HCT116 (cell line): Measurements from ENCODE around the gene EIF3F. TPM values are rescaled to one million over a fixed set of nuclear protein-coding genes. Genes with fewer than 3 reads are reported as not detected.

Source experiments
- ATAC-seq: fragments of 200-7000 bp; cut with Tn5 transposase; 2 replicates; pipeline ENCODE4 v1.9.1; 2020; ENCODE audit warnings: mild to moderate bottlenecking, moderate library complexity
- Bru-seq: library from RNA; stranded (reverse); fragments of 400-500 nt; gene quantifications from one replicate; lab custom pipeline; 2021; lab: Mats Ljungman, UMichigan
- BruChase-seq, 2 experiments: library from RNA; stranded (reverse); fragments of 400-500 nt; gene quantifications; one replicate each; lab custom pipeline; 2021; lab: Mats Ljungman, UMichigan
- BruUV-seq: library from RNA; stranded (reverse); fragments of 400-500 nt; replicated peaks from 2 replicates; lab custom pipeline; 2021; lab: Mats Ljungman, UMichigan
- CTCF ChIA-PET: fragments of 300-600 bp; sonication (Branson Sonifier 250); formaldehyde crosslinking; loops from one replicate; lab custom pipeline; 2021; ENCODE audit warnings: antibody characterized with exemption; lab: Charles Lee
- POLR2A ChIA-PET: fragments of 300-600, 350-600 bp; sonication (Branson Sonifier 250); formaldehyde crosslinking; loops from one replicate; lab custom pipeline; 2021; ENCODE audit warnings: antibody characterized with exemption; lab: Charles Lee
- RAD21 ChIA-PET, 2 experiments: fragments of 300-600 bp; sonication (Branson Sonifier 250); formaldehyde crosslinking; loops; one replicate each; lab custom pipeline; 2023; ENCODE audit warnings: low total read pairs in 2 of 2; ENCODE audit not compliant: uncharacterized antibody in 2 of 2, unreplicated experiment in 2 of 2, low non-redundant PET in 1 of 2; lab: Charles Lee
- DNase-seq: peaks from one replicate; pipeline ENCODE4 v3.0.0-alpha.2; 2010; ENCODE audit warnings: low read depth, low spot score
- H2AFZ ChIP-seq: fragments of 200-600 bp; shearing (Covaris generic), sonication (generic); 2 replicates; pipeline ENCODE4 v1.6.1; 2017; ENCODE audit warnings: low read depth, mixed run types, mixed read lengths, antibody characterized with exemption, low read length; ENCODE audit not compliant: poor library complexity, severe bottlenecking
- H3K27ac ChIP-seq: 2 replicates; pipeline ENCODE4 v1.5.1; 2012; ENCODE audit warnings: low read depth, low read length
- H3K27me3 ChIP-seq: fragments of 200-600 bp; sonication (generic); 2 replicates; pipeline ENCODE4 v1.6.1; 2016; ENCODE audit warnings: mixed run types, low read length, mixed read lengths; ENCODE audit not compliant: insufficient read depth
- H3K36me3 ChIP-seq, 2 experiments: fragments of 200-500 bp in 1 of 2; fragments of 200-600 bp in 1 of 2; sonication (Bioruptor generic) in 1 of 2; sonication (generic) in 1 of 2; 2 replicates each; pipeline versions ENCODE4 v1.5.1 to v1.6.1; 2014 to 2016; ENCODE audit warnings: low read length in 2 of 2, inconsistent platforms in 1 of 2, mixed read lengths in 1 of 2, mixed run types in 1 of 2; ENCODE audit not compliant: insufficient read depth in 2 of 2, control insufficient read depth in 1 of 2
- H3K4me1 ChIP-seq, 2 experiments: fragments of 200-600 bp in 1 of 2; sonication (generic) in 1 of 2; 2 replicates each; pipeline versions ENCODE4 v1.5.1 to v1.6.1; 2012 to 2017; ENCODE audit warnings: low read length in 2 of 2, inconsistent platforms in 1 of 2, mild to moderate bottlenecking in 1 of 2, mixed read lengths in 1 of 2, mixed run types in 1 of 2, moderate library complexity in 1 of 2; ENCODE audit not compliant: insufficient read depth in 2 of 2, control insufficient read depth in 1 of 2
- H3K4me2 ChIP-seq: fragments of 200-600 bp; sonication (generic); 2 replicates; pipeline ENCODE4 v1.6.1; 2017; ENCODE audit warnings: mixed run types, low read length, mixed read lengths
- H3K4me3 ChIP-seq, 2 experiments: fragments of 200-600 bp in 1 of 2; sonication (generic) in 1 of 2; replicated peaks in 1 of 2; 2 replicates each; pipeline ENCODE4 v1.5.1; 2011 to 2016; ENCODE audit warnings: low read length in 2 of 2, control low read depth in 1 of 2, low read depth in 1 of 2, mild to moderate bottlenecking in 1 of 2, mixed read lengths in 1 of 2, mixed run types in 1 of 2
- H3K79me2 ChIP-seq: fragments of 200-600 bp; sonication (generic); 2 replicates; pipeline ENCODE4 v1.6.1; 2017; ENCODE audit warnings: mild to moderate bottlenecking, mixed run types, low read length, moderate library complexity, mixed read lengths; ENCODE audit not compliant: insufficient read depth
- H3K9ac ChIP-seq: fragments of 200-600 bp; sonication (generic); 2 replicates; pipeline ENCODE4 v1.6.1; 2016; ENCODE audit warnings: low read length, mixed read lengths
- H3K9me2 ChIP-seq: fragments of 200-600 bp; sonication (generic), shearing (Covaris generic); 2 replicates; pipeline ENCODE4 v1.6.1; 2017; ENCODE audit warnings: mixed run types, mild to moderate bottlenecking, moderate library complexity; ENCODE audit not compliant: insufficient read depth
- H3K9me3 ChIP-seq, 2 experiments: fragments of 200-500 bp in 1 of 2; fragments of 200-600 bp in 1 of 2; sonication (Bioruptor generic) in 1 of 2; sonication (generic) in 1 of 2; 2 replicates each; pipeline ENCODE4 v1.6.1; 2014 to 2017; ENCODE audit warnings: low read length in 2 of 2, mixed read lengths in 2 of 2, inconsistent platforms in 1 of 2, low read depth in 1 of 2, mild to moderate bottlenecking in 1 of 2, mixed run types in 1 of 2, moderate library complexity in 1 of 2; ENCODE audit not compliant: control insufficient read depth in 1 of 2, insufficient read depth in 1 of 2
- H4K20me1 ChIP-seq: fragments of 200-600 bp; sonication (generic), shearing (Covaris generic); 2 replicates; pipeline ENCODE4 v1.6.1; 2017; ENCODE audit warnings: mixed run types, mild to moderate bottlenecking, moderate library complexity; ENCODE audit not compliant: insufficient read depth
- CBX3 ChIP-seq: IDR thresholded peaks from 2 replicates; pipeline ENCODE4 v1.6.1; 2012; ENCODE audit warnings: low read depth
- CTCF ChIP-seq, 3 experiments: fragments of 200-600 bp in 1 of 3; sonication (generic) in 1 of 3; IDR thresholded peaks in 2 of 3; conservative IDR thresholded peaks in 1 of 3; 2 replicates each; pipeline ENCODE4 v1.5.1; 2012 to 2017; ENCODE audit warnings: low read depth in 2 of 3, low read length in 2 of 3, antibody characterized with exemption in 1 of 3, borderline replicate concordance in 1 of 3, control low read depth in 1 of 3, mild to moderate bottlenecking in 1 of 3, mixed read lengths in 1 of 3, mixed run types in 1 of 3, moderate library complexity in 1 of 3; ENCODE audit not compliant: insufficient read depth in 1 of 3
- EGR1 ChIP-seq: IDR thresholded peaks from 2 replicates; pipeline ENCODE4 v1.6.1; 2012; ENCODE audit warnings: low read depth
- ELF1 ChIP-seq: IDR thresholded peaks from 2 replicates; pipeline ENCODE4 v1.6.1; 2012; ENCODE audit warnings: low read depth, borderline replicate concordance
- EZH2 ChIP-seq: fragments of 200-600 bp; sonication (generic); IDR thresholded peaks from 2 replicates; pipeline ENCODE4 v1.6.1; 2017; ENCODE audit warnings: antibody characterized with exemption, mixed run types
- EZH2phosphoT487 ChIP-seq: fragments of 200-600 bp; IDR thresholded peaks from 2 replicates; pipeline ENCODE4 v1.6.1; 2018; ENCODE audit warnings: antibody characterized with exemption, borderline replicate concordance
- FOSL1 ChIP-seq: IDR thresholded peaks from 2 replicates; pipeline ENCODE4 v1.6.1; 2012; ENCODE audit warnings: low read depth
- JUND ChIP-seq: IDR thresholded peaks from 2 replicates; pipeline ENCODE4 v1.6.1; 2012
- MAX ChIP-seq: IDR thresholded peaks from 2 replicates; pipeline ENCODE4 v1.6.1; 2012
- POLR2A ChIP-seq: IDR thresholded peaks from 2 replicates; pipeline ENCODE4 v1.7.0; 2011; ENCODE audit warnings: borderline replicate concordance; ENCODE audit not compliant: insufficient read depth, insufficient read length; ENCODE audit errors: extremely low read depth
- RAD21 ChIP-seq: IDR thresholded peaks from 2 replicates; pipeline ENCODE4 v1.6.1; 2012; ENCODE audit warnings: low read depth, mild to moderate bottlenecking
- SIN3A ChIP-seq: IDR thresholded peaks from 2 replicates; pipeline ENCODE4 v1.6.1; 2012; ENCODE audit warnings: low read depth
- SP1 ChIP-seq: IDR thresholded peaks from 2 replicates; pipeline ENCODE4 v1.6.1; 2012; ENCODE audit warnings: low read depth
- SRF ChIP-seq: IDR thresholded peaks from 2 replicates; pipeline ENCODE4 v1.6.1; 2012; ENCODE audit warnings: low read depth
- TCF7L2 ChIP-seq: IDR thresholded peaks from 2 replicates; pipeline ENCODE4 v1.7.0; 2011; ENCODE audit warnings: borderline replicate concordance, inconsistent platforms; ENCODE audit not compliant: insufficient read depth, insufficient read length; ENCODE audit errors: extremely low read depth
- ZFX ChIP-seq: fragments of 450-650 bp; IDR thresholded peaks from 2 replicates; pipeline ENCODE4 v1.6.1; 2017
- ZNF274 ChIP-seq: fragments of 200-500 bp; sonication (Bioruptor generic); IDR thresholded peaks from 2 replicates; pipeline ENCODE4 v1.6.1; 2014; ENCODE audit warnings: mild to moderate bottlenecking, low read depth, low read length, inconsistent platforms
- intact Hi-C: fragments of 100-400 bp; cut with micrococcal nuclease; formaldehyde crosslinking; loops from 2 replicates; pipeline ENCODE4 v1.10.0; 2022
- long read RNA-seq: library from polyadenylated mRNA; unstranded; transcript quantifications from one replicate; pipeline ENCODE4 v2.0.0, GENCODE V29; 2021; ENCODE audit not compliant: unreplicated experiment
- polyA plus RNA-seq: library from polyadenylated mRNA; unstranded; fragments of >200 nt; gene quantifications from 2 replicates; pipeline ENCODE4 v1.2.1, GENCODE V29; 2012; ENCODE audit warnings: missing spikeins
- total RNA-seq: library from RNA; stranded (reverse); gene quantifications from one replicate; pipeline ENCODE4 v1.2.1, GENCODE V29; 2021; ENCODE audit not compliant: unreplicated experiment
- TF ChIP-seq, protein P1 (sequence below): IDR thresholded peaks from 2 replicates; pipeline ENCODE4 v1.6.1; 2012; ENCODE audit warnings: low read depth
- TF ChIP-seq, protein P2 (sequence below): IDR thresholded peaks from 2 replicates; pipeline ENCODE4 v1.6.1; 2012

EIF3F gene
- total RNA-seq, result 313 TPM
- 424 and 431 TPM in 2 replicates for polyA plus RNA-seq
- Bru-seq, nascent RNA, result percentile 78 among the genes with signal in this experiment
- BruChase-seq, experiment 1, labeled RNA remaining after a 6-hour chase, result percentile 86 among the genes with signal in this experiment
- BruChase-seq, experiment 2, labeled RNA remaining after a 2-hour chase, result percentile 74 among the genes with signal in this experiment
- long read RNA-seq, transcript EIF3F-201 (8 exons, 1,254 nt), result major isoform, 251 of 271 reads
- long read RNA-seq, partial matches to known transcripts, result 5 of 271 reads
- long read RNA-seq, other reads (novel, unspliced or antisense), result 12 of 271 reads

DNA sequence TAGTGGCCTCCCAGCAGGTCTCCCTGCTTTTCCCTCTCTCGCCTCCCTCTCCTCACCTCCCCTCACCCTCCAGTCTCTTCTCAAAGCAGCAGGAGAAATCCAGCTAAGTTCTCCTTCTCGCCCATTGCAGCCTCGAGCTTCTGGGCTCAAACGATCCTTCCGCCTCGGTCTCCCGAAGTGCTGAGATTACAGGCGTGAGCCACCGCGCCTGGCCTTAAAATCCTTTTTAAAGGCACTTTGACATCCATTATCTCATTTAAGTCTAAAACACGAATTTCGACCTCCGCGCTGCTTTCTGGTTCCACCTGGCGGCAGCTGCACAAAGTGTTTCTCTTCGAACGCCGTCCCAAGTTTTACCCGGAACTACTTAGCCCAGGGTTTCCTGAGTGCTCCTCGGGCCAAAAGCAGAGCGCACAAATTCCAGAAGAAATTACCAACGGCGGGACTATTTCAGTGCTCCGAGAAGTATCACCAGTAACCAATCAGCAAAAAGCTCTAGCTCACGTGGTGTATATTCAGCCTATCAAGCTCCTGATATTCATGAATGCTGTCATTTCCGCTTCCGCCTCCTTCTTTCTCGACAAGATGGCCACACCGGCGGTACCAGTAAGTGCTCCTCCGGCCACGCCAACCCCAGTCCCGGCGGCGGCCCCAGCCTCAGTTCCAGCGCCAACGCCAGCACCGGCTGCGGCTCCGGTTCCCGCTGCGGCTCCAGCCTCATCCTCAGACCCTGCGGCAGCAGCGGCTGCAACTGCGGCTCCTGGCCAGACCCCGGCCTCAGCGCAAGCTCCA, at the start of gene EIF3F:
Gene EIF3F (plus strand): TSS at position 570 of the 792 bp plus-strand sequence. CDS start 16 bp downstream, at position 586.
- Histone ChIP-seq H4K20me1 (no peaks in the 10 kb centered on the region; the same call in 1 of the 2 replicates), H3K79me2 (peaks cover 45% of the 10 kb centered on the region), H3K9me3 (no peaks in the 10 kb centered on the region), H3K36me3 (peaks cover 9 to 12% of the 10 kb centered on the region in 2 experiments; a peak in 2 of 4 replicates), H3K4me3 (peak within 1 kb of the TSS; percentile 93), H3K4me2 (peak within 1 kb of the TSS; percentile 89), H3K27me3 (no peaks in the 10 kb centered on the region), H3K27ac (peak within 1 kb of the TSS; percentile 13; the same call in 1 of the 2 replicates), H3K9me2 (no peaks in the 10 kb centered on the region), H3K9ac (peak within 1 kb of the TSS; percentile 75), H2AFZ (peak within 1 kb of the TSS; percentile 82), H3K4me1 (peaks cover 10 to 21% of the 10 kb centered on the region in 2 experiments; a peak in 3 of 4 replicates)
- DNase-seq (peak; percentile 100), ATAC-seq (peak; percentile 97)
- ChIA-PET CTCF (interaction anchor here (0.6 to 1.6 kb wide), 22 partner anchors 9 to 894 kb away, joined by 3 to 22 read pairs (median 3); no protein-coding TSS in a partner anchor), RAD21 (interaction anchor here (0.8 to 2.2 kb wide), 2 partner anchors 82 to 94 kb away, joined by 4 read pairs; no protein-coding TSS in a partner anchor), POLR2A (interaction anchor here (1.1 kb wide), 1 partner anchor 19 kb away, joined by 6 read pairs; no protein-coding TSS in a partner anchor)
- intact Hi-C loops, result loop anchor here (1.0 to 5.0 kb wide), 3 partner anchors 80 to 890 kb away; no protein-coding TSS in a partner anchor
- BruUV-seq, result no TSS peak
- peak; percentile 27 for TF ChIP-seq FOSL1
- peak; percentile 49 for TF ChIP-seq ELF1
- TF ChIP-seq SP1, result peak; percentile 93
- TF ChIP-seq JUND, result no peak
- TF ChIP-seq, protein P1, sequence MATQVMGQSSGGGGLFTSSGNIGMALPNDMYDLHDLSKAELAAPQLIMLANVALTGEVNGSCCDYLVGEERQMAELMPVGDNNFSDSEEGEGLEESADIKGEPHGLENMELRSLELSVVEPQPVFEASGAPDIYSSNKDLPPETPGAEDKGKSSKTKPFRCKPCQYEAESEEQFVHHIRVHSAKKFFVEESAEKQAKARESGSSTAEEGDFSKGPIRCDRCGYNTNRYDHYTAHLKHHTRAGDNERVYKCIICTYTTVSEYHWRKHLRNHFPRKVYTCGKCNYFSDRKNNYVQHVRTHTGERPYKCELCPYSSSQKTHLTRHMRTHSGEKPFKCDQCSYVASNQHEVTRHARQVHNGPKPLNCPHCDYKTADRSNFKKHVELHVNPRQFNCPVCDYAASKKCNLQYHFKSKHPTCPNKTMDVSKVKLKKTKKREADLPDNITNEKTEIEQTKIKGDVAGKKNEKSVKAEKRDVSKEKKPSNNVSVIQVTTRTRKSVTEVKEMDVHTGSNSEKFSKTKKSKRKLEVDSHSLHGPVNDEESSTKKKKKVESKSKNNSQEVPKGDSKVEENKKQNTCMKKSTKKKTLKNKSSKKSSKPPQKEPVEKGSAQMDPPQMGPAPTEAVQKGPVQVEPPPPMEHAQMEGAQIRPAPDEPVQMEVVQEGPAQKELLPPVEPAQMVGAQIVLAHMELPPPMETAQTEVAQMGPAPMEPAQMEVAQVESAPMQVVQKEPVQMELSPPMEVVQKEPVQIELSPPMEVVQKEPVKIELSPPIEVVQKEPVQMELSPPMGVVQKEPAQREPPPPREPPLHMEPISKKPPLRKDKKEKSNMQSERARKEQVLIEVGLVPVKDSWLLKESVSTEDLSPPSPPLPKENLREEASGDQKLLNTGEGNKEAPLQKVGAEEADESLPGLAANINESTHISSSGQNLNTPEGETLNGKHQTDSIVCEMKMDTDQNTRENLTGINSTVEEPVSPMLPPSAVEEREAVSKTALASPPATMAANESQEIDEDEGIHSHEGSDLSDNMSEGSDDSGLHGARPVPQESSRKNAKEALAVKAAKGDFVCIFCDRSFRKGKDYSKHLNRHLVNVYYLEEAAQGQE, result no peak
- TF ChIP-seq EZH2phosphoT487, result no peak
- TF ChIP-seq ZFX, result peak; percentile 51; the same call in 1 of the 2 replicates
- TF ChIP-seq SRF, result peak; percentile 82
- no peak for TF ChIP-seq EZH2
- TF ChIP-seq ZNF274, result no peak
- TF ChIP-seq POLR2A, result no peak
- peak; percentile 77 to 90 (median 77) for TF ChIP-seq CTCF (IDR thresholded peaks at IDR 0.05 in 2 of 3, conservative IDR thresholded peaks at IDR 0.05 in 1 of 3; ENCODE audit: borderline replicate concordance in 1 of 3, insufficient read depth in 1 of 3, low read depth in 2 of 3, low read length in 2 of 3)
- peak; percentile 43; the same call in 1 of the 2 replicates for TF ChIP-seq EGR1
- TF ChIP-seq CBX3, result peak; percentile 97
- TF ChIP-seq RAD21, result peak; percentile 83
- TF ChIP-seq, protein P2, sequence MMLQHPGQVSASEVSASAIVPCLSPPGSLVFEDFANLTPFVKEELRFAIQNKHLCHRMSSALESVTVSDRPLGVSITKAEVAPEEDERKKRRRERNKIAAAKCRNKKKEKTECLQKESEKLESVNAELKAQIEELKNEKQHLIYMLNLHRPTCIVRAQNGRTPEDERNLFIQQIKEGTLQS, result no peak
- peak; percentile 67 for TF ChIP-seq MAX
- 0 out of 2 replicates have a peak, but pooled peaks have one; percentile 46 for TF ChIP-seq SIN3A
- TF ChIP-seq TCF7L2, result peak; percentile 34
